SK-N-SH (cell line): ENCODE data around the gene KPNB1. TPM values are rescaled to one million over a fixed set of nuclear protein-coding genes. Genes with fewer than 3 reads are reported as not detected.

Source experiments
- CTCF ChIA-PET: fragments of 300-600, 350-600 bp; formaldehyde crosslinking; extraction: SDS; loops from one replicate; lab custom pipeline; 2021; lab: Yijun Ruan, JAX
- POLR2A ChIA-PET: fragments of 350-600 bp; sonication (Branson Sonifier 250); formaldehyde crosslinking; extraction: SDS; loops from one replicate; lab custom pipeline; 2020; ENCODE audit warnings: antibody characterized with exemption, inconsistent platforms; lab: Yijun Ruan, JAX
- DNase-seq: peaks from one replicate; pipeline ENCODE4 v3.0.0; 2012
- H2AFZ ChIP-seq: fragments of 200-600 bp; sonication (generic); 2 replicates; pipeline ENCODE4 v1.8.1; 2016; ENCODE audit warnings: antibody characterized with exemption, mild to moderate bottlenecking, low read depth
- H3F3A ChIP-seq: fragments of 200-600 bp; sonication (generic); replicated peaks from 2 replicates; pipeline ENCODE3; 2016; ENCODE audit warnings: antibody characterized with exemption, mild to moderate bottlenecking; ENCODE audit not compliant: insufficient read depth
- H3K27ac ChIP-seq, 2 experiments: fragments of 200-500 bp in 1 of 2; fragments of 200-600 bp in 1 of 2; sonication (Bioruptor generic) in 1 of 2; sonication (generic), shearing (Covaris generic) in 1 of 2; 2 replicates each; pipeline versions ENCODE4 v1.5.1 to v1.6.1; 2014 to 2016; ENCODE audit warnings: low read depth in 2 of 2, inconsistent platforms in 1 of 2, low read length in 1 of 2, mild to moderate bottlenecking in 1 of 2, mixed read lengths in 1 of 2
- H3K27me3 ChIP-seq: fragments of 200-600 bp; sonication (generic), shearing (Covaris generic); 2 replicates; pipeline ENCODE4 v1.6.1; 2016; ENCODE audit warnings: mixed run types; ENCODE audit not compliant: insufficient read depth
- H3K36me3 ChIP-seq, 2 experiments: fragments of 200-500 bp in 1 of 2; fragments of 200-600 bp in 1 of 2; sonication (Bioruptor generic) in 1 of 2; sonication (generic) in 1 of 2; replicated peaks in 1 of 2; 2 replicates each; pipeline versions ENCODE3 to v1.5.1; 2014 to 2016; ENCODE audit warnings: low read length in 1 of 2, mild to moderate bottlenecking in 1 of 2; ENCODE audit not compliant: insufficient read depth in 2 of 2, control insufficient read depth in 1 of 2
- H3K4me1 ChIP-seq, 2 experiments: fragments of 200-500 bp in 1 of 2; fragments of 200-600 bp in 1 of 2; sonication (Bioruptor generic) in 1 of 2; sonication (generic), shearing (Covaris generic) in 1 of 2; 2 replicates each; pipeline versions ENCODE4 v1.5.1 to v1.6.1; 2014 to 2016; ENCODE audit warnings: low read depth in 1 of 2, low read length in 1 of 2, mixed run types in 1 of 2; ENCODE audit not compliant: insufficient read depth in 2 of 2, control insufficient read depth in 1 of 2
- H3K4me2 ChIP-seq: fragments of 200-600 bp; sonication (generic), shearing (Covaris generic); 2 replicates; pipeline ENCODE4 v1.6.1; 2017; ENCODE audit warnings: mixed run types
- H3K4me3 ChIP-seq, 2 experiments: fragments of 200-500 bp in 1 of 2; fragments of 200-600 bp in 1 of 2; sonication (Bioruptor generic) in 1 of 2; sonication (generic), shearing (Covaris generic) in 1 of 2; 2 replicates each; pipeline versions ENCODE4 v1.5.1 to v1.8.1; 2014 to 2016; ENCODE audit warnings: low read depth in 2 of 2, inconsistent platforms in 1 of 2, low read length in 1 of 2, mild to moderate bottlenecking in 1 of 2, mixed read lengths in 1 of 2, moderate library complexity in 1 of 2
- H3K79me2 ChIP-seq: fragments of 200-600 bp; sonication (generic); 2 replicates; pipeline ENCODE4 v1.8.1; 2017; ENCODE audit warnings: mild to moderate bottlenecking; ENCODE audit not compliant: insufficient read depth
- H3K9ac ChIP-seq: fragments of 200-600 bp; sonication (generic); 2 replicates; pipeline ENCODE4 v1.6.1; 2017; ENCODE audit warnings: mixed run types
- H3K9me2 ChIP-seq: fragments of 200-600 bp; sonication (generic); 2 replicates; pipeline ENCODE4 v1.6.1; 2017; ENCODE audit warnings: mixed run types
- H3K9me3 ChIP-seq: fragments of 200-600 bp; sonication (generic); 2 replicates; pipeline ENCODE4 v1.6.1; 2017; ENCODE audit warnings: mixed run types, mild to moderate bottlenecking, moderate library complexity
- H4K20me1 ChIP-seq: fragments of 200-600 bp; sonication (generic); 2 replicates; pipeline ENCODE4 v1.6.1; 2017; ENCODE audit warnings: mild to moderate bottlenecking, mixed run types; ENCODE audit not compliant: insufficient read depth
- CHD2 ChIP-seq: fragments of 150-350 bp; IDR thresholded peaks from 2 replicates; pipeline ENCODE4 v1.6.1; 2018; ENCODE audit warnings: low read length; ENCODE audit not compliant: partially characterized antibody
- EP300 ChIP-seq, 2 experiments: IDR thresholded peaks; 2 replicates each; pipeline versions ENCODE4 v1.4.0 to v1.6.1; 2012; ENCODE audit warnings: borderline replicate concordance in 1 of 2, low read depth in 1 of 2, low read length in 1 of 2
- FOSL2 ChIP-seq: IDR thresholded peaks from 2 replicates; pipeline ENCODE4 v1.4.0; 2012; ENCODE audit warnings: low read depth, mild to moderate bottlenecking, moderate library complexity, borderline replicate concordance
- FOXM1 ChIP-seq: IDR thresholded peaks from 2 replicates; pipeline ENCODE4 v1.4.0; 2012; ENCODE audit warnings: low read depth, mild to moderate bottlenecking
- MEF2A ChIP-seq: IDR thresholded peaks from 2 replicates; pipeline ENCODE4 v1.4.0; 2012; ENCODE audit warnings: low read depth, borderline replicate concordance
- MXI1 ChIP-seq: IDR thresholded peaks from 2 replicates; pipeline ENCODE4 v1.6.1; 2012; ENCODE audit warnings: mild to moderate bottlenecking, low read depth, low read length, improper control_type of control experiment
- RAD21 ChIP-seq: IDR thresholded peaks from 2 replicates; pipeline ENCODE4 v1.6.1; 2012; ENCODE audit warnings: mild to moderate bottlenecking, low read length
- RCOR1 ChIP-seq: fragments of 150-350 bp; IDR thresholded peaks from 2 replicates; pipeline ENCODE4 v1.6.1; 2017; ENCODE audit warnings: antibody characterized with exemption, low read length
- REST ChIP-seq: IDR thresholded peaks from 2 replicates; pipeline ENCODE4 v1.6.1; 2012; ENCODE audit warnings: mild to moderate bottlenecking, low read depth, low read length, moderate library complexity
- SIN3A ChIP-seq: IDR thresholded peaks from 2 replicates; pipeline ENCODE4 v1.6.1; 2012; ENCODE audit warnings: low read depth, mild to moderate bottlenecking, low read length, moderate library complexity, borderline replicate concordance
- SMC3 ChIP-seq: IDR thresholded peaks from 2 replicates; pipeline ENCODE4 v1.6.1; 2012; ENCODE audit warnings: low read depth, low read length, improper control_type of control experiment
- USF1 ChIP-seq: IDR thresholded peaks from 2 replicates; pipeline ENCODE4 v1.4.0; 2012; ENCODE audit warnings: low read depth, borderline replicate concordance
- WGBS: methylation state at CpG from one replicate; pipeline ENCODE4 v1.1.6; 2017; ENCODE audit warnings: low lambda C conversion rate; 5-methylcytosine and 5-hydroxymethylcytosine counted together
- polyA plus RNA-seq, 3 experiments: library from polyadenylated mRNA; depleted of rRNA; stranded (reverse); fragments of >200 nt; gene quantifications; 2 replicates each; pipeline ENCODE4 v1.2.3, GENCODE V29; 2012
- TF ChIP-seq, protein P1 (sequence below): IDR thresholded peaks from 2 replicates; pipeline ENCODE4 v1.4.0; 2012; ENCODE audit warnings: low read depth, borderline replicate concordance
- TF ChIP-seq, protein P2 (sequence below): IDR thresholded peaks from 2 replicates; pipeline ENCODE4; 2012

The KPNB1 gene
- polyA plus RNA-seq, 1 of the 3 experiments (the other 2 are of a cell fraction) = 89.5 TPM

DNA sequence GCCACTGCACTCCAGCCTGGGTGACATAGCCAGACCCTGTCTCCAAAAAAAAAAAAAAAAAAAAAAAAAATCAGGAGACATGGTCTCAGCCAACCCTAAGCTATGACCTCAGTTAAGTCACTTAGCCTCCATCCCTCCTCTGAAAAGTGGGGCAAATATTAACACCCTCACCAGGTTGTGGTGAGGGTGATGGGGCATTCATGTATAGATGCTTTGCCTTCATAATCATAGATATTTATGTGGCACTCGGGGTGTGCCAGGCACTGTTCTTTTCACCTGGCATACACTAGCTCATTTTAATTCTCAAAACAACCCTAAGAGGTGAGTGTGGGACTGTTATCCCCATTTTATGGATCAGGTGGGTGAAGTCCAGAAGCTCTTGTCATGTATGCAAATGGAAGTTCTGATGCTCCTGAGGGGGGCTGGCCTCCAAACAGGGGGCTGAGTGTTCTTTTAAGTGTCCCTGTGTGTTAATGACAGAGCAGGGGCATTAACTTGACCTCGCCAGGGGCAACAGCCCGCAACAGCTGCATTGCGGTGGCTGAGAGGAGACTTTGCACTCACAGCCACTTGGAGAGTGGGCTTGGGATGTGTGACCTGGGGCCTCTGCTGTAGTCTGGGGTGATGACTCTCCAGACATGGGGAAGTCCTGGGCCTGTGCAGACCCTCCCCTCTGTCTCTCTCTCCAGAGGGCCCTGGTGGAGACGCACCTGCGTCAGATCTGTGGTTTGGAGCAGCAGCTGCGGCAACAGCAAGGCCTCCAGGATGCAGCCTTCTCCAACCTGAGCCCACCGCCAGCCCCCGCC lies 48.4 kb downstream of the KPNB1 start:
- H2AFZ ChIP-seq = no peak overlapping the region
- no peak overlapping the region for H3K4me3 ChIP-seq
- no peak overlapping the region for H3K27ac ChIP-seq
- TF ChIP-seq, protein P1, sequence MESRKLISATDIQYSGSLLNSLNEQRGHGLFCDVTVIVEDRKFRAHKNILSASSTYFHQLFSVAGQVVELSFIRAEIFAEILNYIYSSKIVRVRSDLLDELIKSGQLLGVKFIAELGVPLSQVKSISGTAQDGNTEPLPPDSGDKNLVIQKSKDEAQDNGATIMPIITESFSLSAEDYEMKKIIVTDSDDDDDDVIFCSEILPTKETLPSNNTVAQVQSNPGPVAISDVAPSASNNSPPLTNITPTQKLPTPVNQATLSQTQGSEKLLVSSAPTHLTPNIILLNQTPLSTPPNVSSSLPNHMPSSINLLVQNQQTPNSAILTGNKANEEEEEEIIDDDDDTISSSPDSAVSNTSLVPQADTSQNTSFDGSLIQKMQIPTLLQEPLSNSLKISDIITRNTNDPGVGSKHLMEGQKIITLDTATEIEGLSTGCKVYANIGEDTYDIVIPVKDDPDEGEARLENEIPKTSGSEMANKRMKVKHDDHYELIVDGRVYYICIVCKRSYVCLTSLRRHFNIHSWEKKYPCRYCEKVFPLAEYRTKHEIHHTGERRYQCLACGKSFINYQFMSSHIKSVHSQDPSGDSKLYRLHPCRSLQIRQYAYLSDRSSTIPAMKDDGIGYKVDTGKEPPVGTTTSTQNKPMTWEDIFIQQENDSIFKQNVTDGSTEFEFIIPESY = no peak
- TF ChIP-seq, protein P2, sequence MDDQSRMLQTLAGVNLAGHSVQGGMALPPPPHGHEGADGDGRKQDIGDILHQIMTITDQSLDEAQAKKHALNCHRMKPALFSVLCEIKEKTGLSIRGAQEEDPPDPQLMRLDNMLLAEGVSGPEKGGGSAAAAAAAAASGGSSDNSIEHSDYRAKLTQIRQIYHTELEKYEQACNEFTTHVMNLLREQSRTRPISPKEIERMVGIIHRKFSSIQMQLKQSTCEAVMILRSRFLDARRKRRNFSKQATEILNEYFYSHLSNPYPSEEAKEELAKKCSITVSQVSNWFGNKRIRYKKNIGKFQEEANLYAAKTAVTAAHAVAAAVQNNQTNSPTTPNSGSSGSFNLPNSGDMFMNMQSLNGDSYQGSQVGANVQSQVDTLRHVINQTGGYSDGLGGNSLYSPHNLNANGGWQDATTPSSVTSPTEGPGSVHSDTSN = no peak
- no peak for TF ChIP-seq CHD2
- no peak for TF ChIP-seq SMC3
- TF ChIP-seq EP300 (IDR thresholded peaks at IDR 0.05; ENCODE audit: borderline replicate concordance in 1 of 2, low read depth in 1 of 2, low read length in 1 of 2) = no peak
- no peak for TF ChIP-seq USF1
- TF ChIP-seq FOSL2 = no peak
- TF ChIP-seq MEF2A = no peak
- TF ChIP-seq RCOR1 = no peak
- no peak for TF ChIP-seq MXI1
- TF ChIP-seq FOXM1 = no peak
- TF ChIP-seq REST = no peak
- TF ChIP-seq SIN3A = no peak
- TF ChIP-seq RAD21 = no peak
- no peaks in the 10 kb centered on the region for H3K27me3 ChIP-seq
- H3K4me1 ChIP-seq = peaks cover 8 to 12% of the 10 kb centered on the region in 2 experiments; a peak in 3 of 4 replicates
- peaks cover 12% of the 10 kb centered on the region for H3F3A ChIP-seq
- 70% methylated on average over 9 of the region's 9 CpGs for WGBS
- H3K9me2 ChIP-seq = no peaks in the 10 kb centered on the region
- H3K79me2 ChIP-seq = no peaks in the 10 kb centered on the region
- ChIA-PET POLR2A (no interaction called here), CTCF (interaction anchor here (0.6 to 11.3 kb wide), 29 partner anchors 9 to 297 kb away, joined by 3 to 211 read pairs (median 4); partner anchors contain the start of gene TBX21)
- H3K9ac ChIP-seq = no peak overlapping the region
- H3K4me2 ChIP-seq = no peak overlapping the region
- peak; percentile 22 for DNase-seq
- H3K9me3 ChIP-seq = no peaks in the 10 kb centered on the region
- peaks cover 12 to 17% of the 10 kb centered on the region in 2 experiments for H3K36me3 ChIP-seq
- H4K20me1 ChIP-seq = peaks cover 7% of the 10 kb centered on the region; the same call in 1 of the 2 replicates
